HCEC 1CT (cell line): ENCODE measurements around the gene FBL.
"Not testable (repeated sequence)": the region's sequence is repeated elsewhere in the genome, so short reads cannot be mapped to it uniquely, and the experiment has no call there.

Experiments used
- DNase-seq: peaks from one replicate; pipeline ENCODE4 v3.0.0-alpha.2; 2017

FBL gene

GRCh38 chr19:39824143-39825092 is 21.8 kb downstream of the FBL start:
- peak; percentile 87 for DNase-seq

- DNase-seq, result no peak
Measured at GRCh38 chr19:39823686-39824085, 22.5 kb downstream of the FBL start.

GRCh38 chr19:39820696-39821095 is 25.5 kb downstream of the FBL start:
- DNase-seq, result no peak

GRCh38 chr19:39819786-39820185 is 26.4 kb downstream of the FBL start:
- no peak for DNase-seq

- no peak for DNase-seq
Measured at GRCh38 chr19:39818626-39819097, 27.5 kb downstream of the FBL start.

GRCh38 chr19:39817888-39818561 is 28.2 kb downstream of the FBL start:
- no peak for DNase-seq

- DNase-seq, result no peak
Measured at GRCh38 chr19:39816287-39817048, 29.7 kb downstream of the FBL start.

GRCh38 chr19:39814595-39814994 is 31.6 kb downstream of the FBL start:
- peak; percentile 7 for DNase-seq

GRCh38 chr19:39814111-39814510 is 32.1 kb downstream of the FBL start:
- DNase-seq, result not testable (repeated sequence)

GRCh38 chr19:39813264-39813993 is 32.8 kb downstream of the FBL start:
- no peak for DNase-seq

- DNase-seq, result no peak
Measured at GRCh38 chr19:39811064-39811463, 35.1 kb downstream of the FBL start.

GRCh38 chr19:39810424-39810823 is 35.8 kb downstream of the FBL start:
- no peak for DNase-seq

- DNase-seq, result no peak
Measured at GRCh38 chr19:39809368-39809767, 36.8 kb downstream of the FBL start.

- DNase-seq, result not testable (repeated sequence)
Measured at GRCh38 chr19:39808688-39809087, 37.5 kb downstream of the FBL start.

- no peak for DNase-seq
Measured at GRCh38 chr19:39807846-39808364, 38.3 kb downstream of the FBL start.

GRCh38 chr19:39805104-39805503 is 41.1 kb downstream of the FBL start:
- DNase-seq, result no peak

- DNase-seq, result no peak
Measured at GRCh38 chr19:39802958-39803357, 43.2 kb downstream of the FBL start.

GRCh38 chr19:39797083-39797482 is 49.1 kb downstream of the FBL start:
- DNase-seq, result no peak

GRCh38 chr19:39796000-39796498 is 50.1 kb downstream of the FBL start:
- no peak for DNase-seq

GRCh38 chr19:39795001-39795400 is 51.2 kb downstream of the FBL start:
- DNase-seq, result no peak

GRCh38 chr19:39792999-39793546 is 53.1 kb downstream of the FBL start:
- peak; percentile 63 for DNase-seq

- no peak for DNase-seq
Measured at GRCh38 chr19:39788244-39788643, 57.9 kb downstream of the FBL start.
